WERI-Rb-1 (cell line): Measurements from ENCODE around the gene INPP4A.

Source experiments
- DNase-seq: peaks from one replicate; pipeline ENCODE4 v3.0.0-alpha.2; 2020
- H3K27ac ChIP-seq: fragments of 250-450 bp; sonication (Bioruptor Pico); 2 replicates; pipeline ENCODE4 v1.5.1; 2020; ENCODE audit warnings: mild to moderate bottlenecking, moderate library complexity
- H3K27me3 ChIP-seq: fragments of 250-450 bp; sonication (Bioruptor Pico); 2 replicates; pipeline ENCODE4 v1.5.1; 2021; ENCODE audit warnings: mild to moderate bottlenecking, low read depth, moderate library complexity; ENCODE audit not compliant: insufficient read depth, severe bottlenecking
- H3K36me3 ChIP-seq: fragments of 250-450 bp; sonication (Bioruptor Pico); 2 replicates; pipeline ENCODE4 v1.5.1; 2020; ENCODE audit warnings: mild to moderate bottlenecking, moderate library complexity
- H3K4me3 ChIP-seq: 2 replicates; pipeline ENCODE4 v1.5.1; 2011; ENCODE audit warnings: low read depth, mild to moderate bottlenecking, control low read depth, low read length
- H3K9me3 ChIP-seq: fragments of 250-450 bp; sonication (Bioruptor Pico); 2 replicates; pipeline ENCODE4 v1.5.1; 2021; ENCODE audit warnings: mild to moderate bottlenecking, moderate library complexity; ENCODE audit not compliant: severe bottlenecking
- TF ChIP-seq, protein P1 (sequence below): IDR thresholded peaks from 2 replicates; pipeline ENCODE4 v1.5.1; 2011; ENCODE audit warnings: low read depth, mild to moderate bottlenecking, control low read depth, inconsistent platforms, low read length

Gene INPP4A

DNA sequence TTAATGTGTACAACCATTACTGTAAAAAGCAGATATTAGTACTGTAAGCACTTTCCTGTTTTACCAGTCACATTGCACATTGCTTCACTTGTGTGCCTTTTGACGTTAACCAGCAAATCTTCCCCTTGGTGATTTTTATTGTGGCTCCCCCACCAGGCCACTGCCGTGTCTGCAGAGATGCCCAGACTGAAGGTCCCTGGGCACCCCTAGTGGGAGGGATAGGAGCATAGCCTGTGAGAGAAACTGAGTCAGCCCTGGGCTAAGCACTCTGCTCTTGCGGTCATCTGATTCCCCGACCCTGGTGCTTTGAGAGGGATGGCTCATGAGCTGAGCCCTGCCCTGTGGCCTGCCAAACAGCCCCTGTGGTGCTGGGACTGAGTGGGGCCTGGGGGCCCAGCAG, 73.4 kb downstream of the INPP4A start:
- no peaks in the 10 kb centered on the region for H3K9me3 ChIP-seq
- H3K27me3 ChIP-seq: no peaks in the 10 kb centered on the region
- TF ChIP-seq, protein P1, sequence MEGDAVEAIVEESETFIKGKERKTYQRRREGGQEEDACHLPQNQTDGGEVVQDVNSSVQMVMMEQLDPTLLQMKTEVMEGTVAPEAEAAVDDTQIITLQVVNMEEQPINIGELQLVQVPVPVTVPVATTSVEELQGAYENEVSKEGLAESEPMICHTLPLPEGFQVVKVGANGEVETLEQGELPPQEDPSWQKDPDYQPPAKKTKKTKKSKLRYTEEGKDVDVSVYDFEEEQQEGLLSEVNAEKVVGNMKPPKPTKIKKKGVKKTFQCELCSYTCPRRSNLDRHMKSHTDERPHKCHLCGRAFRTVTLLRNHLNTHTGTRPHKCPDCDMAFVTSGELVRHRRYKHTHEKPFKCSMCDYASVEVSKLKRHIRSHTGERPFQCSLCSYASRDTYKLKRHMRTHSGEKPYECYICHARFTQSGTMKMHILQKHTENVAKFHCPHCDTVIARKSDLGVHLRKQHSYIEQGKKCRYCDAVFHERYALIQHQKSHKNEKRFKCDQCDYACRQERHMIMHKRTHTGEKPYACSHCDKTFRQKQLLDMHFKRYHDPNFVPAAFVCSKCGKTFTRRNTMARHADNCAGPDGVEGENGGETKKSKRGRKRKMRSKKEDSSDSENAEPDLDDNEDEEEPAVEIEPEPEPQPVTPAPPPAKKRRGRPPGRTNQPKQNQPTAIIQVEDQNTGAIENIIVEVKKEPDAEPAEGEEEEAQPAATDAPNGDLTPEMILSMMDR: peak; percentile 73
- H3K27ac ChIP-seq: no peak overlapping the region
- DNase-seq: peak; percentile 37
- no peak overlapping the region for H3K4me3 ChIP-seq
- H3K36me3 ChIP-seq: peaks cover 4% of the 10 kb centered on the region

DNA sequence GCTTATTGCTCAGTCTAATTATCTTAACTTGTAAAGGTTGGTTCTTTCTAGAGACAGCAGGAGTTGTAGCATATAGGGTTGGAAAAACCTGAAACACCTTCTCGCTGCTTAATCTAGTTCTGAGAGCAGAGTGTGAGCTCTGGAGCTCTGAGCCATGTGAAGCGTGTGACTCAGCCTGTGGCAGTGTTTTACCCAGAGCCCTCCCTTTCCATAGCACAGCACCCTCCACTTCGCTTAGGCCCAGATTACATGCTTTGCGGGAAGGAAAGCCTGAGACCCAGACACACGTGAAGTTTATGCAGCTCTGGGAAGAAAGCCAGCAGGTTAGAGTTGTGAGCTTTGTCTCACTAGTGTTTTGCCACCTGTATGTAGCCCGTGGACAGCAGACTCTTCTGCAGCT, 74.5 kb downstream of the INPP4A start:
- no peaks in the 10 kb centered on the region for H3K9me3 ChIP-seq
- DNase-seq: no peak
- H3K27ac ChIP-seq: no peak overlapping the region
- TF ChIP-seq, protein P1: no peak
- peaks cover 4% of the 10 kb centered on the region for H3K36me3 ChIP-seq
- no peak overlapping the region for H3K4me3 ChIP-seq
- H3K27me3 ChIP-seq: no peaks in the 10 kb centered on the region

DNA sequence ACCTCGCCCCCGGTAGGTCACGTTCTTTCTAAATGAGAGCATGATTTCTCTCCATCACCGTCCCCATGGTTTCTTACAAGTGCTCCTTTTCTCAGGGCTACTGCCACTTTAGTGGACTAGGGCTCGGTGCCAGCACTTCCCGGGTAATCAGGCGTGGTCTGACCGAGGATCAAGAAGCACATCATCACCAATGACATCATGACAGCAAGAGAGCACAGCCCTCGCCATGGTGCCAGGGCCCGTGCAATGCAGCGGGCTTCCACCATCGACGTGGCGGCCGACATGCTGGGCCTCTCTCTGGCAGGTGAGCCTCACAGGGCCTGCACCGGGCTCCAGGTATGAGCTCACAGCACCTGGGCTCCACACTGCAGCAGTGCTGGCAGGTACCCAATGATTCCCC, 75.2 kb downstream of the INPP4A start:
- H3K27ac ChIP-seq: no peak overlapping the region
- H3K36me3 ChIP-seq: peaks cover 4% of the 10 kb centered on the region
- TF ChIP-seq, protein P1: no peak
- no peak for DNase-seq
- no peaks in the 10 kb centered on the region for H3K9me3 ChIP-seq
- no peak overlapping the region for H3K4me3 ChIP-seq
- H3K27me3 ChIP-seq: no peaks in the 10 kb centered on the region

DNA sequence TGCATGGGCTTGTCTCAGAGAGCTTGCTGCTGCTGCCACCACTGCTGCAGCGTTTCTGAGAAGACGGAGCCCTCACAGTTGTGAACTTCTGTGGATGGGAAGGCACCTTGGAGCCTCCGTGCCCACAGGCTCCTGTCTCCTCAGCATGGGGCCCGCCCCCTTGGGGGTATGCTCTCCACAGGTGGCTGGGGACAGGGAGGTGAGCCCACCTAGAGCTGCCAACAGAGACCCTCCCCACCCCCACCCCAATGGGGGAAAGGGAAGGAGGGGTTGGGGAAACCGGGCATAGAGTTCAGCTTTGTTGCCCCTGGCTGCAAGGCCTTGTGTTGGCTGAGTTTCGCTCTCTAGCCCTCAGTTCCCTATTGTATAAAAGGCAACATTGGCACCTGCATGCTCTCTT, 76.1 kb downstream of the INPP4A start:
- DNase-seq: no peak
- H3K9me3 ChIP-seq: no peaks in the 10 kb centered on the region
- H3K36me3 ChIP-seq: peaks cover 4% of the 10 kb centered on the region

DNA sequence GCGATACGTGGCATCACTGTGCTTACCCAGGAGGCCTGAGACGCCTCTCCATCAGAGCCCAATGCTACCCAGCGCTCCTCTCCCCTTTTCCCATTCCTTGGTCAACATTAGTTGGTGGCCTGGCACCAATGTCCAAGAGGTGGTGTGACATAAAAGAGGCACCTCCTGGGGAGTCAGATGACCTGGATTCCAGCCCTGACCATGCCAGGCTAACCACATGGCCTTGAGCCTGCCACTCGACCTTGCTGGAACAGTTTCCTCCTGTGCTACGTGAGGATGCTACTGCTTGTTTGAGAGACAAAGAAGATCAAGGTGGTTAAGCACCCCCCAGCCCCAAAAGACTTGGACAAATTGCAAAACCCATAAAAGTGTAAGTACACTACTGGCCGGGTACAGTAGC, 76.6 kb downstream of the INPP4A start:
- TF ChIP-seq, protein P1: no peak
- H3K36me3 ChIP-seq: peaks cover 4% of the 10 kb centered on the region
- no peak overlapping the region for H3K4me3 ChIP-seq
- H3K27ac ChIP-seq: no peak overlapping the region
- no peaks in the 10 kb centered on the region for H3K27me3 ChIP-seq
- DNase-seq: no peak
- no peaks in the 10 kb centered on the region for H3K9me3 ChIP-seq

More for the DNA sequence above, 76.1 kb downstream of the INPP4A start:
- Histone ChIP-seq H3K27me3 (no peaks in the 10 kb centered on the region), H3K4me3 (no peak overlapping the region), H3K27ac (no peak overlapping the region)
- TF ChIP-seq, protein P1: no peak

DNA sequence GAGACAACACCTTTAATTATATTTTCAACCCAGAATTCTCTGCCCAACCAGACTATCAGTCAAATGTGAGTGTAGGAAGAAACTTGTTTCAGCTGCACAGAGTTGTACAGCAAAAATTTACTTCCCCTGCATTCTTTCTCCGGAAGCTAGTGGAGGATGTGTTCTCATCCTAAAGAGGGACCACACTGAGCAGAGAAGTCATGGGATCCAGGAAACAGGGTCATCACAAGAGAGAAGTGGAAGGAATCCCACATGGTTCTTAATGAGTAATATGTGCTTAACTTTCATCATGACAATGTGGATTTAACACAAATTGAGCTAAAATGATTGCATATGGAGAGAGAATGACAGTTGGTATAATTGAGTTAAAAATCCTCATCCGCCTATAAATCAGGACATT, 78.2 kb downstream of the INPP4A start:
- H3K4me3 ChIP-seq: no peak overlapping the region
- H3K36me3 ChIP-seq: peaks cover 4% of the 10 kb centered on the region
- TF ChIP-seq, protein P1: no peak
- H3K27me3 ChIP-seq: no peaks in the 10 kb centered on the region
- H3K9me3 ChIP-seq: no peaks in the 10 kb centered on the region
- no peak for DNase-seq
- H3K27ac ChIP-seq: no peak overlapping the region
